SU-DHL-6 (cell line): ENCODE data around the gene CNOT9.

Source experiments
- H2AFZ ChIP-seq: fragments of 200-600 bp; sonication (generic); 2 replicates; pipeline ENCODE4 v1.6.1; 2014; ENCODE audit warnings: low read depth, mild to moderate bottlenecking, moderate library complexity, mixed read lengths, antibody characterized with exemption, low read length; ENCODE audit not compliant: severe bottlenecking
- H3F3A ChIP-seq: fragments of 200-600 bp; shearing (Covaris generic); 2 replicates; pipeline ENCODE4 v1.6.0; 2016; ENCODE audit warnings: antibody characterized with exemption, mild to moderate bottlenecking; ENCODE audit not compliant: insufficient read depth
- H3K27ac ChIP-seq: fragments of 200-600 bp; sonication (generic); 2 replicates; pipeline ENCODE4 v1.5.1; 2016; ENCODE audit warnings: low read depth, mild to moderate bottlenecking, low read length, moderate library complexity, mixed read lengths
- H3K27me3 ChIP-seq: fragments of 200-600 bp; sonication (generic), shearing (Covaris generic); 2 replicates; pipeline ENCODE4 v1.6.0; 2014; ENCODE audit warnings: mild to moderate bottlenecking, low read length
- H3K36me3 ChIP-seq: fragments of 200-600 bp; sonication (generic); 2 replicates; pipeline ENCODE4 v1.6.1; 2014; ENCODE audit warnings: mild to moderate bottlenecking, low read length, mixed read lengths
- H3K4me2 ChIP-seq: fragments of 300-600, 200-600 bp; shearing (Covaris generic), sonication (generic); 2 replicates; pipeline ENCODE4 v1.6.0; 2014; ENCODE audit warnings: low read length, low read depth, mild to moderate bottlenecking; ENCODE audit not compliant: poor library complexity, severe bottlenecking
- H3K4me3 ChIP-seq: fragments of 200-600 bp; sonication (generic); 2 replicates; pipeline ENCODE4 v1.5.1; 2014; ENCODE audit warnings: antibody characterized with exemption, low read length, mild to moderate bottlenecking, mixed read lengths; ENCODE audit not compliant: insufficient read depth, poor library complexity, severe bottlenecking
- H3K79me2 ChIP-seq: fragments of 200-600 bp; sonication (generic); 2 replicates; pipeline ENCODE4 v1.6.1; 2014; ENCODE audit warnings: mild to moderate bottlenecking, low read length, moderate library complexity; ENCODE audit not compliant: insufficient read depth
- H3K9ac ChIP-seq: fragments of 200-600 bp; sonication (generic); 2 replicates; pipeline ENCODE4 v1.7.0; 2014; ENCODE audit warnings: mild to moderate bottlenecking, low read length
- H3K9me2 ChIP-seq: fragments of 200-600 bp; sonication (generic); replicated peaks from 2 replicates; pipeline ENCODE4 v1.6.1; 2014; ENCODE audit warnings: low read length; ENCODE audit not compliant: insufficient read depth
- H3K9me3 ChIP-seq: fragments of 200-600 bp; sonication (generic); 2 replicates; pipeline ENCODE4 v1.6.1; 2014; ENCODE audit warnings: low read length, mixed read lengths; ENCODE audit not compliant: insufficient read depth
- H4K20me1 ChIP-seq: fragments of 200-600 bp; sonication (generic); 2 replicates; pipeline ENCODE4 v1.6.1; 2014; ENCODE audit warnings: low read depth, mild to moderate bottlenecking, antibody characterized with exemption, low read length, moderate library complexity, mixed read lengths
- CTCF ChIP-seq: fragments of 200-600 bp; sonication (generic); IDR thresholded peaks from one replicate; pipeline ENCODE4 v1.5.1; 2017; ENCODE audit warnings: antibody characterized with exemption, mild to moderate bottlenecking, low read length, moderate library complexity; ENCODE audit not compliant: insufficient read depth, poor library complexity, severe bottlenecking
- EZH2phosphoT487 ChIP-seq: fragments of 200-600 bp; sonication (generic), shearing (Covaris generic); conservative IDR thresholded peaks from 2 replicates; pipeline ENCODE4 v1.6.1; 2018; ENCODE audit warnings: mild to moderate bottlenecking, antibody characterized with exemption, low read length, moderate library complexity, mixed read lengths

The CNOT9 gene

GRCh38 chr2:218635719-218636118 is 67.1 kb downstream of the CNOT9 start:
- Histone ChIP-seq H3K4me3 (no peak overlapping the region), H3K4me2 (no peak overlapping the region), H4K20me1 (no peaks in the 10 kb centered on the region; the same call in 1 of the 2 replicates), H2AFZ (no peak overlapping the region), H3F3A (0 out of 2 replicates have a peak, but pooled peaks cover 7% of the 10 kb centered on the region), H3K9ac (no peak overlapping the region), H3K79me2 (no peaks in the 10 kb centered on the region), H3K27ac (no peak overlapping the region), H3K9me2 (no peaks in the 10 kb centered on the region), H3K27me3 (no peaks in the 10 kb centered on the region), H3K36me3 (0 out of 2 replicates have a peak, but pooled peaks cover 6% of the 10 kb centered on the region), H3K9me3 (no peaks in the 10 kb centered on the region)
- TF ChIP-seq EZH2phosphoT487 = no peak
- no peak for TF ChIP-seq CTCF

GRCh38 chr2:218638372-218638771 is 69.7 kb downstream of the CNOT9 start:
- Histone ChIP-seq H3K9me3 (no peaks in the 10 kb centered on the region), H3F3A (0 out of 2 replicates have a peak, but pooled peaks cover 4% of the 10 kb centered on the region), H3K9me2 (no peaks in the 10 kb centered on the region), H3K27me3 (no peaks in the 10 kb centered on the region), H4K20me1 (no peaks in the 10 kb centered on the region; the same call in 1 of the 2 replicates), H3K36me3 (0 out of 2 replicates have a peak, but pooled peaks cover 6% of the 10 kb centered on the region), H3K9ac (no peak overlapping the region), H2AFZ (no peak overlapping the region), H3K27ac (no peak overlapping the region), H3K79me2 (no peaks in the 10 kb centered on the region), H3K4me2 (no peak overlapping the region), H3K4me3 (no peak overlapping the region)
- TF ChIP-seq CTCF = no peak
- no peak for TF ChIP-seq EZH2phosphoT487

GRCh38 chr2:218642121-218642656 is 73.5 kb downstream of the CNOT9 start:
- Histone ChIP-seq H3K79me2 (no peaks in the 10 kb centered on the region), H3K27ac (no peak overlapping the region)

More at GRCh38 chr2:218642121-218642656, 73.5 kb downstream of the CNOT9 start:
- no peaks in the 10 kb centered on the region for H3K9me3 ChIP-seq
- no peak overlapping the region for H3K9ac ChIP-seq
- H4K20me1 ChIP-seq = no peaks in the 10 kb centered on the region; the same call in 1 of the 2 replicates
- H2AFZ ChIP-seq = no peak overlapping the region
- 0 out of 2 replicates have a peak, but pooled peaks cover 4% of the 10 kb centered on the region for H3F3A ChIP-seq
- H3K4me3 ChIP-seq = no peak overlapping the region
- H3K36me3 ChIP-seq = 0 out of 2 replicates have a peak, but pooled peaks cover 10% of the 10 kb centered on the region
- TF ChIP-seq EZH2phosphoT487 (no peak), CTCF (no peak)
- H3K27me3 ChIP-seq = no peaks in the 10 kb centered on the region
- H3K4me2 ChIP-seq = no peak overlapping the region
- no peaks in the 10 kb centered on the region for H3K9me2 ChIP-seq
